Neural progenitor cell (in vitro differentiated cells): ENCODE results near the gene SLC6A9.
A peak's percentile ranks its signal among the peaks of the same experiment; 100 is the strongest.

ENCODE experiments used
- EZH2 ChIP-seq: fragments of 200-600 bp; sonication (generic); IDR thresholded peaks from 2 replicates; pipeline ENCODE4 v1.6.1; 2017; ENCODE audit warnings: antibody characterized with exemption, mild to moderate bottlenecking, moderate library complexity
- TF ChIP-seq, protein P1 (sequence below): fragments of 200-600 bp; sonication (generic); IDR thresholded peaks from 2 replicates; pipeline ENCODE4 v1.5.1; 2017; ENCODE audit warnings: antibody characterized with exemption, mild to moderate bottlenecking

DNA sequence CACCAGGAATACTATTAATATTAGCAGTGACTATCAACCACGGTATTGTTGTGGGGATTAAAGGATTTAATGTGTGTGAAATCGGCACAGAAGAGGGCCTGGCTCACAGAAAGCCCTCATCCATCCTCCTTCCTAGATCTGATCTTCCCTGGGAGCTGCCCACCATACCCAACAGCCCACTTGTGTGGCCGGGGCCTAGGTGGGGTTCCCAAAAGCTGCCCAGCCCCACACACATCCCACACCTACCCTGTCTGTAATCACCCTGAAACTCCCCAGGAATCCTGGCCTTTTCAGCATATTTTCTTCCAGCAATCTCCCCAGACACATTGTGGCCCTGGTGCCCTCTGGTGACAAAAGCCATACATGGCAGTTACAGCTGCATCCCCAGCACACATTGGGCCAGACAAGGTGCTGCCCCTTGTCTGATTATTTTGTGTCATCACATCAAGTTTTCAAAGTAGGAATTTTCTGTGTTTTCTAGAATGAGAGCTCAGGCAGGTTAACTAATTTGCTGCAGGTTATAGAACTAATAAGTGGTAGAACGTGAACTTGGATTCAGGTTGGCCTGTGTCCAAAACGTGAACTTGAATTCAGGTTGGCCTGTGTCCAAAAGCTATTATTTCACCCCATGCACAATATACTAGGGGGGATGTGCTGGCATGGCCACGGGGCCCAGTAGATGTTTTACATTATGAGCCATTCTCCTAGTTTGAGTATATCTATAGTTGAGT lies 5.3 kb upstream of the SLC6A9 start:
- TF ChIP-seq, protein P1, sequence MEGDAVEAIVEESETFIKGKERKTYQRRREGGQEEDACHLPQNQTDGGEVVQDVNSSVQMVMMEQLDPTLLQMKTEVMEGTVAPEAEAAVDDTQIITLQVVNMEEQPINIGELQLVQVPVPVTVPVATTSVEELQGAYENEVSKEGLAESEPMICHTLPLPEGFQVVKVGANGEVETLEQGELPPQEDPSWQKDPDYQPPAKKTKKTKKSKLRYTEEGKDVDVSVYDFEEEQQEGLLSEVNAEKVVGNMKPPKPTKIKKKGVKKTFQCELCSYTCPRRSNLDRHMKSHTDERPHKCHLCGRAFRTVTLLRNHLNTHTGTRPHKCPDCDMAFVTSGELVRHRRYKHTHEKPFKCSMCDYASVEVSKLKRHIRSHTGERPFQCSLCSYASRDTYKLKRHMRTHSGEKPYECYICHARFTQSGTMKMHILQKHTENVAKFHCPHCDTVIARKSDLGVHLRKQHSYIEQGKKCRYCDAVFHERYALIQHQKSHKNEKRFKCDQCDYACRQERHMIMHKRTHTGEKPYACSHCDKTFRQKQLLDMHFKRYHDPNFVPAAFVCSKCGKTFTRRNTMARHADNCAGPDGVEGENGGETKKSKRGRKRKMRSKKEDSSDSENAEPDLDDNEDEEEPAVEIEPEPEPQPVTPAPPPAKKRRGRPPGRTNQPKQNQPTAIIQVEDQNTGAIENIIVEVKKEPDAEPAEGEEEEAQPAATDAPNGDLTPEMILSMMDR: peak; percentile 86
- TF ChIP-seq EZH2: no peak
